ENCODE results near the gene EFEMP2.
"Not testable (repeated sequence)": the region's sequence is repeated elsewhere in the genome, so short reads cannot be mapped to it uniquely, and the experiment has no call there.

- TF ChIP-seq EZH2 (IDR thresholded peaks at IDR 0.05; ENCODE audit: low read length, unreplicated experiment); EZH2phosphoT487 (IDR thresholded peaks at IDR 0.05; ENCODE audit: borderline replicate concordance, low read length): not testable (repeated sequence)
- TF ChIP-seq, protein P1, sequence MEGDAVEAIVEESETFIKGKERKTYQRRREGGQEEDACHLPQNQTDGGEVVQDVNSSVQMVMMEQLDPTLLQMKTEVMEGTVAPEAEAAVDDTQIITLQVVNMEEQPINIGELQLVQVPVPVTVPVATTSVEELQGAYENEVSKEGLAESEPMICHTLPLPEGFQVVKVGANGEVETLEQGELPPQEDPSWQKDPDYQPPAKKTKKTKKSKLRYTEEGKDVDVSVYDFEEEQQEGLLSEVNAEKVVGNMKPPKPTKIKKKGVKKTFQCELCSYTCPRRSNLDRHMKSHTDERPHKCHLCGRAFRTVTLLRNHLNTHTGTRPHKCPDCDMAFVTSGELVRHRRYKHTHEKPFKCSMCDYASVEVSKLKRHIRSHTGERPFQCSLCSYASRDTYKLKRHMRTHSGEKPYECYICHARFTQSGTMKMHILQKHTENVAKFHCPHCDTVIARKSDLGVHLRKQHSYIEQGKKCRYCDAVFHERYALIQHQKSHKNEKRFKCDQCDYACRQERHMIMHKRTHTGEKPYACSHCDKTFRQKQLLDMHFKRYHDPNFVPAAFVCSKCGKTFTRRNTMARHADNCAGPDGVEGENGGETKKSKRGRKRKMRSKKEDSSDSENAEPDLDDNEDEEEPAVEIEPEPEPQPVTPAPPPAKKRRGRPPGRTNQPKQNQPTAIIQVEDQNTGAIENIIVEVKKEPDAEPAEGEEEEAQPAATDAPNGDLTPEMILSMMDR (conservative IDR thresholded peaks at IDR 0.05; ENCODE audit: low read depth, low read length): not testable (repeated sequence)
These were observed 23.9 kb downstream of the EFEMP2 start for GRCh38 chr11:65848693-65849092.

All from PC-3 (cell line).